HG02870 (cell line): ENCODE measurements around the gene OR2A14.
A peak's percentile ranks its signal among the peaks of the same experiment; 100 is the strongest.
"Not testable (repeated sequence)": the region's sequence is repeated elsewhere in the genome, so short reads cannot be mapped to it uniquely, and the experiment has no call there.

Experiments
- ATAC-seq: cut with Tn5 transposase; IDR thresholded peaks from one replicate; pipeline ENCODE4 v1.9.1; 2021; ENCODE audit warnings: mild to moderate bottlenecking, moderate library complexity; ENCODE audit not compliant: unreplicated experiment

Gene OR2A14, protein sequence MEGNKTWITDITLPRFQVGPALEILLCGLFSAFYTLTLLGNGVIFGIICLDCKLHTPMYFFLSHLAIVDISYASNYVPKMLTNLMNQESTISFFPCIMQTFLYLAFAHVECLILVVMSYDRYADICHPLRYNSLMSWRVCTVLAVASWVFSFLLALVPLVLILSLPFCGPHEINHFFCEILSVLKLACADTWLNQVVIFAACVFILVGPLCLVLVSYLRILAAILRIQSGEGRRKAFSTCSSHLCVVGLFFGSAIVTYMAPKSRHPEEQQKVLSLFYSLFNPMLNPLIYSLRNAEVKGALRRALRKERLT

GRCh38 chr7:144122876-144123275, at the start of gene OR2A14:
Gene OR2A14, plus strand, starts transcription at chr7:144123176. Its CDS starts 5,937 bp downstream, at chr7:144129113.
- ATAC-seq = no peak

GRCh38 chr7:144074374-144074773, 48.6 kb upstream of the OR2A14 start:
- no peak for ATAC-seq

- no peak for ATAC-seq
These were observed 37.0 kb upstream of the OR2A14 start, which contains the start of gene OR2A12 for GRCh38 chr7:144085978-144086377. Gene OR2A12, plus strand, starts transcription at chr7:144086278. Its CDS starts 8,830 bp downstream, at chr7:144095108.

DNA sequence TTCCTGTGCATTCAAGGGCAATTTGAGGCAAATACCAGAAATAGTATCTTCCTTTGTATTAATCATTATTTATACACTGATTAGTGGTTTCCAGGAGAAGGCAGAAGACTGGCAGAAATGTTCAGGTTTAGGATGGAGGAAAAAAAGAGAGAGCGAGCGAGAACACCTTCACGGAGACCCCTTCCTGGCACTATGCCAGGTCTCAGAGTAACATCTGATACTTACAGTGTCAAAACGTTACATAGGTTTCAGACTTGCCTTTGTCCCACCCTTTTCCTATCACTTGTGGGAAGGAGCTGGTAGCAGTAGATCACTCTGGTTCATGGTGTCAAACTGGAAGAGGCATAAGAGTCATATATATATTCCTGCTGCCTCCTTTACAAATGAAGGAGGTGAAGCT, 36.2 kb upstream of the OR2A14 start:
- ATAC-seq = no peak

- ATAC-seq = no peak
These were observed 35.7 kb upstream of the OR2A14 start for GRCh38 chr7:144087230-144087629.

GRCh38 chr7:144090667-144091066, 32.3 kb upstream of the OR2A14 start:
- no peak for ATAC-seq

GRCh38 chr7:144098776-144099175, 24.2 kb upstream of the OR2A14 start:
- no peak for ATAC-seq

DNA sequence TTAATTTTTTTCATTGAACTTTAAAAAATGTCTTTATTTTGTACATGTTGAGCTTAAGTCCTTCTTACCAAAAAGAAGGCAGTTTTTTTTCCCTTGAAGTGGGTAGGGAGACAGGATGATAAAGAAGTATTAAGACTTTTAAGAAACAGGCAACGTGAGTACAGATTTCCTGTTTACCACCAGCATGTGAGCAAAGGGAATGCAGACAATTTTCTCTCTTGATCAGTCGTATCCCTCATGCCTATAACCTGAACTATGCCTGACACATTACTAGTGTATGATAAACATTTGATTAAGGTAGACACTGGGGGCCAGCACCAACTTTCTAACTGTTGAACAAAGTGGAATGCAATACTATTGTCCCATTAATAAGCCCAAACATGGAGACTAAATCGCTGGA, 22.4 kb upstream of the OR2A14 start:
- ATAC-seq = no peak

DNA sequence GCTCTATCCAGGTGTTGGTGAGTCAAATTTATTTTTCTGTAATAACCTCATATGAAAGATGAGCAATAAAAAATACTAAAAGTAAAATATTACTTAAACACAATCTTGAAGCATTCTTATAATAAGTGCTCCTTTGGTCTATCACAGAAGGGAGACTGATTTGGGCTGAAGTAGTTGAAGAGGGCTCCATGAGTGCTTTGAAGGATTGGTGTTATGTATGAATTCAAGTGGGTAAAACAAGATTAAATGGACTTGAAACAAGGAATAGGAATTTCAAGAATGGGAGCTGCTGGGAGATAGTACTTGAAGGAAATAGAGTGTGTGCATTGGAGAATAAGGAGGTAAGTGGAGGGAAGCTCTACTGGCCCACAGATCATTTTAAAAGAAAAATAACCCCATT, 20.9 kb upstream of the OR2A14 start:
- no peak for ATAC-seq

GRCh38 chr7:144105211-144105610, 17.8 kb upstream of the OR2A14 start:
- ATAC-seq = no peak

DNA sequence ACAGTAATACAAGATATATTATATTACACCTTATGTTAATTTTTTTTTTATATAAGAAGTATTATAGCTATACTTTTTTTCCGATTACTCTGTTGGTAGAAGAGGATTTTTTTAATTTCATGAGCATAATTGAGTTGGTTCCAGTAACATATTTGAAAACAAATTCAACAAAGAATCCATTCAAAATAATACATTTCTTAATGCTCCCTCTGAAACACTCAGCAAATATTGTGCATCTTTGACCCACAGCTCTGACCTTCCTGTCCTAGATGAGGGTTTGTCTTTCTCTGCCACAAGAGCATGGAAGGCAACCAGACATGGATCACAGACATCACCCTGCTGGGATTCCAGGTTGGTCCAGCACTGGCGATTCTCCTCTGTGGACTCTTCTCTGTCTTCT, 13.7 kb upstream of the OR2A14 start, which contains the start of gene OR2A2:
TSS of gene OR2A2 (plus strand) at position 301 of the 400 bp plus-strand sequence. CDS start at position 301, 0 bp downstream.
- no peak for ATAC-seq

- no peak for ATAC-seq
These were observed 12.7 kb upstream of the OR2A14 start for GRCh38 chr7:144110272-144110671.

GRCh38 chr7:144113651-144114050, 9.3 kb upstream of the OR2A14 start:
- no peak for ATAC-seq

DNA sequence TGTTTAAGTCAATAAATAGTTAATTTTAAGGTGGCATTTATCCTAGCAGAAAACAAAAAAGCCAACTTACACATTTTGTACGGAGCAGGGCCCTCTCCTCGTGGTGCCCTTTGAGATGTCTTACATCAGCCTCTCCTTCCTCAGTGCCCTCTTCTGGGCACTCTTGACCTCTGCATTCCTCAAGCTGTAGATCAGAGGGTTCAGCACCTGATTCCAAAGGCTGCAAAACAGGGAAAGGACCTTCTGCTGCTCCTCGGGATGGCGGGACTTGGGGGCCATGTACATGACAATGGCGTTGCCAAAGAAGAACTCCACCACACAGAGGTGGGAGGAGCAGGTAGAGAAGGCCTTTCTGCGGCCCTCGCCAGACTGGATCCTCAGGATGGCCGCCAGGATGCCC, 4.6 kb upstream of the OR2A14 start:
- ATAC-seq = no peak

DNA sequence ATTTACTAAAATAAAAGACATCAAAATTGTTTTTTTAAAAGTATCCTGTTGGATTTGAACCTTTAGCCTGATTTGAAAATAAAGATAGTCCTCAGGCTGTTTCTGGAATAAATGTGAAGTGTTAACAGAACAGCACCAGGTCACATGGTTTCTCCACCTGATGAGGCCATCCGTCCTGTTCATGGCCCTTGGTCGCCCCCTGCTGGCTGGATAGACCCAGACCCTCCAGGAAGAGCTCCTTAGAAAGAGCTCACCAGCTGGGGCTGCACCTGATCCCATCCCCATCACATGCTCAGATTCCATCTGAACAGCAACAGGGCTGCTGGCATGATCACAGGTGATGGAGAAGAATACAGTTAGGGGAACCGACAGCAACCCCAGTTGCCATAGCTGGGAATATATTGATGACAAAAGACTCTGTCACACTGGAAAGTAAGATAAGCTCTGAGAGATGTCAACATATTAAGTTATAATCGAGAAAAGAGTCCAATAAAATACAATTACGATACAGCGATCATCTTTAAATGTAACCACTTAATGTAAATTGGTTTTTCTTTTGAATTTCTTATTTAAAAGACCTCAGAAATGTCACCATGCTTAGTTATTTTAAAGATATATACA, 4.8 kb downstream of the OR2A14 start:
- ATAC-seq = peak; percentile 99

DNA sequence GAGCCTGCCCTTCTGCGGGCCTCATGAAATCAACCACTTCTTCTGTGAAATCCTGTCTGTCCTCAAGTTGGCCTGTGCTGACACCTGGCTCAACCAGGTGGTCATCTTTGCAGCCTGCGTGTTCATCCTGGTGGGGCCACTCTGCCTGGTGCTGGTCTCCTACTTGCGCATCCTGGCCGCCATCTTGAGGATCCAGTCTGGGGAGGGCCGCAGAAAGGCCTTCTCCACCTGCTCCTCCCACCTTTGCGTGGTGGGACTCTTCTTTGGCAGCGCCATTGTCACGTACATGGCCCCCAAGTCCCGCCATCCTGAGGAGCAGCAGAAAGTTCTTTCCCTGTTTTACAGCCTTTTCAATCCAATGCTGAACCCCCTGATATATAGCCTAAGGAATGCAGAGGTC, 6.6 kb downstream of the OR2A14 start:
- not testable (repeated sequence) for ATAC-seq

DNA sequence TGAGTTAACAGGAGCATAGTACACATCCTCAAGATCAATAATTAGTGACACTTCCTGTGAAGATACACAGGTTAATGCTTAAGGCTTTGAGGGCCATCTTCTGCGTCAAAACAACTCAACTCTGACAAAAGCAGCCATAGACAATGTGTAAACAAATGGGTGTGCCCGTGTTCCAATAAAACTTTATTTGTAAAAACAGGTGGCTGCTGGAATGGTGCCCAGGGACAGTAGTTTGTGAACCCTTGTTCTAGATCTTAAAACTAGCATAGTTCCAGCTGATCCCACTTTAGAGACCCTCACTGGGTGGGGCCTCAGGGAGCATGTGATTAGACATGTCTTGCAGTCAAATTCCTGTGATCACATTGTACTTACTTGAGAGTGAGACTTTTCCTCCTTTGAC, 7.8 kb downstream of the OR2A14 start:
- ATAC-seq = no peak

- ATAC-seq = no peak
These were observed 9.3 kb downstream of the OR2A14 start for GRCh38 chr7:144132262-144132661.

DNA sequence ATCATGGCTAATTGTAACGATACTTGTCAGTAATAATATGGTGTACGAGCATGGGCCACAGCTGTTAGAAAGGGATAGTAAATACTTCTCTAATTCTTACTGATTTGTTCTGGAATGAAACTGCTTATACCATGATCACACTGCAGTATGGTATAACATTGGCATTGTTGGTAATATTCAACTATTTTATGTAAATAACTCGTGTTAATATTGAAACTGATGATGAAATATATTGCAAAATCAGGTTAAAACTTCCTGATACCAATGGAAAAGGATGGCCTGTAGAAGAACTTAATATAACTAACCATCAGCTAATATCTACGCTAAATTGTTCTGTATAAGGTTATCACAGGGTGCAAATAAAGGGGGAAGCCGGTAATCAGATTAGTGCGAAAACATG, 10.3 kb downstream of the OR2A14 start:
- ATAC-seq = no peak

DNA sequence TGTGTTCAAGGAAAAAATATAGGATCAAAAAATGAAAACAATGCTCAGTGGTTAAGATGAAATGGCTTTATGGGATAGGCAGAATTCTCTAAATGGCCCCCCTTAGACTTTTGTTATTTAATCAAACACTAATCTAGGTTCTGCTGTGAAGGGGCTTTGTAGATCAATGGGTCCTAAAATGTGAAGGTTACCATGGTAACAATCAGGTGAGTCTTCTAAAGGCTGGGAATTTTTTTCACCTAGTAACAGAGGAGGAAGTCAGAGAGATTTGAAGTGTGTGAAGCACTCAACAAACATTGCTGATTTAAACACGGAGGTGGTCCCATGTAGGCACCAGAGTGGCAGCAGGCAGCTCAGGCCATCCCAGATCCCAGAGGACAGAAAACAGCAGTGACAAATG, 11.1 kb downstream of the OR2A14 start:
- no peak for ATAC-seq

GRCh38 chr7:144137501-144137900, 14.5 kb downstream of the OR2A14 start:
- ATAC-seq = no peak

DNA sequence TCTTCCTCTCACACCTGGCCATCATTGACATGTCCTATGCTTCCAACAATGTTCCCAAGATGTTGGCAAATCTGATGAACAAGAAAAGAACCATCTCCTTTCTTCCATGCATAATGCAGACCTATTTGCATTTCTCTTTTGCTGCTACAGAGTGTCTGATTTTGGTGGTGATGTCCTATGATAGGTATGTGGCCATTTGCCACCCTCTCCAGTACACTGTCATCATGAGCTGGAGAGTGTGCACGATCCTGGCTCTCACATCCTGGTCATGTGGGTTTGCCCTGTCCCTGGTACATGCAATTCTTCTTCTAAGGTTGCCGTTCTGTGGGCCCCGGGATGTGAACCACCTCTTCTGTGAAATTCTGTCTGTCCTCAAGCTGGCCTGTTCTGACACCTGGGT, 19.2 kb downstream of the OR2A14 start:
- ATAC-seq = no peak
